Natural killer cell (primary cell): Measurements from ENCODE around the gene GRB7. TPM values are rescaled to one million over a fixed set of nuclear protein-coding genes. Genes with fewer than 3 reads are reported as not detected.
A peak's percentile ranks its signal among the peaks of the same experiment; 100 is the strongest.

ENCODE experiments used
- ATAC-seq, 3 donors: fragments of 150-1000 bp in 2 of 3; fragments of 200-7000 bp in 1 of 3; cut with Tn5 transposase; 1 replicate in 1 of 3; 2 replicates in 2 of 3; pipeline ENCODE4 v1.10.0; 2021; ENCODE audit warnings: mild to moderate bottlenecking in 2 of 3, moderate library complexity in 2 of 3
- DNase-seq, 2 donors: peaks; one replicate each; pipeline versions ENCODE4 v3.0.0 to v3.0.0-alpha.2; 2013 to 2021; ENCODE audit warnings: mixed read lengths in 1 of 2
- H3K27ac ChIP-seq: one replicate; pipeline ENCODE4 v1.5.1; 2013; ENCODE audit warnings: mild to moderate bottlenecking, low read length
- H3K27me3 ChIP-seq: one replicate; pipeline ENCODE4 v1.6.1; 2013; ENCODE audit warnings: low read length; ENCODE audit not compliant: control insufficient read depth, insufficient read depth
- H3K36me3 ChIP-seq: one replicate; pipeline ENCODE4 v1.6.1; 2013; ENCODE audit warnings: low read length; ENCODE audit not compliant: control insufficient read depth, insufficient read depth
- H3K4me1 ChIP-seq: one replicate; pipeline ENCODE4 v1.6.1; 2013; ENCODE audit warnings: low read length; ENCODE audit not compliant: control insufficient read depth, insufficient read depth
- H3K4me3 ChIP-seq: one replicate; pipeline ENCODE4 v1.5.1; 2013; ENCODE audit warnings: low read length
- H3K9me3 ChIP-seq: one replicate; pipeline ENCODE4 v1.6.1; 2013; ENCODE audit warnings: low read length; ENCODE audit not compliant: control insufficient read depth, insufficient read depth
- H3K27ac Mint-ChIP-seq, 2 donors: one replicate each; pipeline ENCODE4 v1.8.0; 2022; ENCODE audit warnings: mild to moderate bottlenecking in 2 of 2, mixed read lengths in 2 of 2, moderate library complexity in 1 of 2
- H3K27me3 Mint-ChIP-seq, 2 donors: one replicate each; pipeline ENCODE4 v1.8.0; 2022; ENCODE audit warnings: low read depth in 2 of 2, mixed read lengths in 2 of 2
- H3K36me3 Mint-ChIP-seq: one replicate; pipeline ENCODE4 v1.8.0; 2022; ENCODE audit warnings: mixed read lengths
- H3K4me1 Mint-ChIP-seq, 2 donors: one replicate each; pipeline ENCODE4 v1.8.0; 2022; ENCODE audit warnings: mixed read lengths in 2 of 2
- H3K4me3 Mint-ChIP-seq: one replicate; pipeline ENCODE4 v1.8.0; 2022; ENCODE audit warnings: mild to moderate bottlenecking, moderate library complexity, mixed read lengths
- H3K9me3 Mint-ChIP-seq, 2 donors: one replicate each; pipeline ENCODE4 v1.8.0; 2022; ENCODE audit warnings: mixed read lengths in 2 of 2
- WGBS: methylation state at CpG from one replicate; pipeline ENCODE4 v1.1.7; 2013; ENCODE audit warnings: missing lambda C conversion rate; ENCODE audit not compliant: insufficient coverage; 5-methylcytosine and 5-hydroxymethylcytosine counted together
- intact Hi-C: fragments of 100-400 bp; cut with micrococcal nuclease; formaldehyde crosslinking; loops from one replicate; pipeline ENCODE4 v1.14.2; 2022
- total RNA-seq, 4 donors: library from RNA; stranded (reverse); fragments of 120-200 nt in 1 of 4; gene quantifications; one replicate each; pipeline versions ENCODE4 v1.2.3 to v1.2.4, GENCODE V29; 2013 to 2022
- TF ChIP-seq, protein P1 (sequence below): fragments of 200-600 bp; IDR thresholded peaks from one replicate; pipeline ENCODE4 v1.8.0; 2022; ENCODE audit warnings: antibody characterized with exemption

Gene GRB7
- total RNA-seq, 3 donors from 2014 or later (not counting 1 experiment from before 2014, with no cell fraction given), result 0.27 TPM; not detected in 2

DNA sequence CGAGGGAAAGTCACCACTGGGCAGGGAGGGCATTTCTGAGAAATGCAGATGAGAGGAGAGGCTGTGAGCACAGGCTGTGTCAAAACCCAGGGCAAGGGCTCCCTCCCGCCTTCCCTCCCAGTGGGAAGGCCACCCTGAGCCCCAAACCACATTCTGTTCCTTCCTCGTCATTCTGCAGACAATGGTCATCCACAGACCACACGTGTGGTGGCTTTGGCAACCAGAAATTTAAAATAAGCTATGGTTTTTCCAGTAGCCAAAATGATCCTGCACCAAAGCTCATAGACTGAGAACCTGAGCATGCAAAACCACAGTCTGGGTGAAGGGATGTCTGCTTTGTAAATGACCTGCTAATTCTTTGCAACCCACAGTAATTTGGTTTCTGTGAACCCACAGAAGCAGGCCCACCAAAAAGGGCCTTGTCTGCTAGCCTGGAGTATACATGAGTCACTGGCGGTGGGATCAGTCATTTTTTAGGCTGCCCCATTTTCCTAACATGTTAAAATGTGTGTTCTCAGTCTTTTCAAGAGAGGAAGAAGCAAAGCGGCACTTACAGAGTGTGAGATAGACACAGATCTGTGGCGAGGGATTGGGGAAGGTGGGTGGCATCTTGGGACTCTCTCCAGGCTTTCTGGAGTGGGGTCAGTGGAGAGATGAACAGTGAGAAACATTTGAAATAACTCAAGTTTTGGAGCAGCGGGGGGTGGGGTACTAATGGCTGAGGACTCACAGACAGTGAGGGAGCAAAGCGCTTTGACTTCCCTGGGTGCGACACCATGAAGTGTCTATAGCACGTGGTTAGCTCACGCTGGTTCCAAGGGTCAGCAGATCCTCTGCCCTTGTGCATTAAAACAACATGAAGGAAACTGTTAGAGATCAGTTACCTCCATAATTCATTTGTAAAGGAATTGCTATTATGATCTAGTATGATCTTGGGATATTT, 20.5 kb downstream of the GRB7 start:
- Mint-ChIP-seq H3K27me3 (no peaks in the 10 kb centered on the region), H3K4me3 (peak overlapping the region; percentile 79), H3K36me3 (no peaks in the 10 kb centered on the region), H3K9me3 (no peaks in the 10 kb centered on the region), H3K4me1 (peaks cover 61 to 68% of the 10 kb centered on the region in 2 donors), H3K27ac (peak overlapping the region; percentile 94 to 99)
- intact Hi-C loops, result loop anchor here (1.0 to 2.0 kb wide), 3 partner anchors 9 to 55 kb away; no protein-coding TSS in a partner anchor
- Histone ChIP-seq H3K4me3 (no peak overlapping the region), H3K27me3 (no peaks in the 10 kb centered on the region), H3K27ac (peak overlapping the region; percentile 96), H3K36me3 (peaks cover 16% of the 10 kb centered on the region), H3K4me1 (peaks cover 76% of the 10 kb centered on the region), H3K9me3 (no peaks in the 10 kb centered on the region)
- DNase-seq (peak; percentile 48 to 77), ATAC-seq (peak in 2 of 3 donors; percentile 6 to 20)
- TF ChIP-seq, protein P1, sequence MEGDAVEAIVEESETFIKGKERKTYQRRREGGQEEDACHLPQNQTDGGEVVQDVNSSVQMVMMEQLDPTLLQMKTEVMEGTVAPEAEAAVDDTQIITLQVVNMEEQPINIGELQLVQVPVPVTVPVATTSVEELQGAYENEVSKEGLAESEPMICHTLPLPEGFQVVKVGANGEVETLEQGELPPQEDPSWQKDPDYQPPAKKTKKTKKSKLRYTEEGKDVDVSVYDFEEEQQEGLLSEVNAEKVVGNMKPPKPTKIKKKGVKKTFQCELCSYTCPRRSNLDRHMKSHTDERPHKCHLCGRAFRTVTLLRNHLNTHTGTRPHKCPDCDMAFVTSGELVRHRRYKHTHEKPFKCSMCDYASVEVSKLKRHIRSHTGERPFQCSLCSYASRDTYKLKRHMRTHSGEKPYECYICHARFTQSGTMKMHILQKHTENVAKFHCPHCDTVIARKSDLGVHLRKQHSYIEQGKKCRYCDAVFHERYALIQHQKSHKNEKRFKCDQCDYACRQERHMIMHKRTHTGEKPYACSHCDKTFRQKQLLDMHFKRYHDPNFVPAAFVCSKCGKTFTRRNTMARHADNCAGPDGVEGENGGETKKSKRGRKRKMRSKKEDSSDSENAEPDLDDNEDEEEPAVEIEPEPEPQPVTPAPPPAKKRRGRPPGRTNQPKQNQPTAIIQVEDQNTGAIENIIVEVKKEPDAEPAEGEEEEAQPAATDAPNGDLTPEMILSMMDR, result no peak
- WGBS, result 13% methylated on average over 12 of the region's 12 CpGs

DNA sequence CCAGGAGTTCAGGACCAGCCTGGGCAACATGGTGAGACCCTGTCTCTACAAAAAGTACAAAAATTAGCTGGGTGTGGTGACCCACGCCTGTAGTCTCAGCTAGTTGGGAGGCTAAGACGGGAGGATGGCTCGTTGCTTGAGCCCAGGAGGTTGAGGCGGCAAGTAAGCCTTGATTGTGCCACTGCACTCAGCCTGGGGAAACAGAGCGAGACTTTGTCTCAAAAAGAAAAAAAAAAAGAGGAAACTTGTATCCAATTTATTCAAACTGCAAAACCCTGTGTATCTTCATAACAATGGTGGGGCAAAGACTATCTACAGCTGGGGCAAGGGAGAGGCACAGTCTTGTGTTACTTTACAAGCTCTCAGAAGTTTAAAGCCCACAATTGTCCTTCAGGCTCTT, 21.5 kb downstream of the GRB7 start:
- Histone ChIP-seq H3K27me3 (no peaks in the 10 kb centered on the region), H3K4me1 (peaks cover 77% of the 10 kb centered on the region), H3K9me3 (no peaks in the 10 kb centered on the region), H3K4me3 (no peak overlapping the region), H3K36me3 (peaks cover 24% of the 10 kb centered on the region), H3K27ac (peak overlapping the region; percentile 96)
- H3K4me3 Mint-ChIP-seq, result peak overlapping the region; percentile 79
- no peaks in the 10 kb centered on the region for H3K9me3 Mint-ChIP-seq
- 61% methylated on average over 5 of the region's 5 CpGs for WGBS
- no peak for ATAC-seq
- DNase-seq, result no peak
- TF ChIP-seq, protein P1, result no peak
- no peaks in the 10 kb centered on the region for H3K36me3 Mint-ChIP-seq
- H3K4me1 Mint-ChIP-seq, result peaks cover 57 to 64% of the 10 kb centered on the region in 2 donors
- no peaks in the 10 kb centered on the region for H3K27me3 Mint-ChIP-seq
- intact Hi-C loops, result loop anchor here (2.0 kb wide), 2 partner anchors 14 to 54 kb away; no protein-coding TSS in a partner anchor
- H3K27ac Mint-ChIP-seq, result peak overlapping the region; percentile 94 to 99

DNA sequence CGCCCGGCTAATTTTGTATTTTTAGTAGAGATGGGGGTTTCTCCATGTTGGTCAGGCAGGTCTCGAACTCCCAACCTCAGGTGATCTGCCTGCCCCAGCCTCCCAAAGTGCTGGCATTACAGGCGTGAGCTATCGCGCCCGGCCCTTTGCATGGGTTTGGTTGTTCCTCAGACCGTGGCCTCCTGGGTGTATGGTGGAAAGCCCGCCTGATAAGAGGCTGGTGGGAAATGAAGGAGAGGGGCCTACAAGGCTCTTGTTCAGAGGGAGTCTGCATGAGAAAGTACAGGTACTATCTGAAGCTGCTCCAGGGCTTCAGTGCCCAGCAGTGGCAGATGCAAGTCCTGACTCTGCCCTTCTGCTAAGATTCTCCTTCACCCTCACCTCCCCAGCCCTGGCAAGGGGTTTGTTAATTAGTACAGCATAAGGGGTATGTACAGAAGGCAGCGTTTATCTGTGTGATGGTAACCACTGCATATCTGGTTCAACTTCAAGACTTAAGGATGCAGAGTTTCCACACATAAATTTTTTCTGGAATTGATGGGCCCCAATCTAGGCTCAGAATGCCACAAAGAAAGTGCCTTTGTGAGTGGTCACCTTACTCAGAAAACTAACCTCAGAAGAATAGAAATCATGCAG, 24.2 kb downstream of the GRB7 start:
- peaks cover 60 to 67% of the 10 kb centered on the region in 2 donors for H3K4me1 Mint-ChIP-seq
- H3K27me3 Mint-ChIP-seq, result no peaks in the 10 kb centered on the region
- no peaks in the 10 kb centered on the region for H3K9me3 Mint-ChIP-seq
- Histone ChIP-seq H3K4me3 (no peak overlapping the region), H3K4me1 (peaks cover 76% of the 10 kb centered on the region), H3K27ac (no peak overlapping the region), H3K9me3 (no peaks in the 10 kb centered on the region), H3K36me3 (peaks cover 47% of the 10 kb centered on the region), H3K27me3 (no peaks in the 10 kb centered on the region)
- peak overlapping the region; percentile 54 to 94 for H3K27ac Mint-ChIP-seq
- ATAC-seq, result no peak
- peaks cover 14% of the 10 kb centered on the region for H3K36me3 Mint-ChIP-seq
- WGBS, result 92% methylated on average over 8 of the region's 10 CpGs
- intact Hi-C loops, result no loop called here
- no peak overlapping the region for H3K4me3 Mint-ChIP-seq
- DNase-seq, result no peak
- TF ChIP-seq, protein P1, result no peak
